Anterior cingulate cortex (tissue), 58 donors: Measurements from ENCODE around the gene PTPRU.
"Not testable (repeated sequence)": the region's sequence is repeated elsewhere in the genome, so short reads cannot be mapped to it uniquely, and the experiment has no call there.

Experiments used
- DNase-seq, 58 donors: peaks; one replicate each; lab custom pipeline; 2025; lab: John Stamatoyannopoulos, UW

Gene PTPRU

GRCh38 chr1:29218223-29218622 is 18.1 kb upstream of the PTPRU start:
- no peak for DNase-seq

- DNase-seq, result no peak
Measured at GRCh38 chr1:29221296-29221695, 15.0 kb upstream of the PTPRU start.

- DNase-seq, result not testable (repeated sequence)
Measured at GRCh38 chr1:29222260-29222659, 14.1 kb upstream of the PTPRU start.

- DNase-seq, result no peak
Measured at GRCh38 chr1:29222686-29223085, 13.6 kb upstream of the PTPRU start.

- DNase-seq, result no peak
Measured at GRCh38 chr1:29223521-29223920, 12.8 kb upstream of the PTPRU start.

- DNase-seq, result no peak
Measured at GRCh38 chr1:29224356-29224837, 11.9 kb upstream of the PTPRU start.

GRCh38 chr1:29225361-29225760 is 11.0 kb upstream of the PTPRU start:
- DNase-seq, result no peak

- no peak for DNase-seq
Measured at GRCh38 chr1:29227511-29227910, 8.8 kb upstream of the PTPRU start.

- no peak for DNase-seq
Measured at GRCh38 chr1:29230204-29230552, 6.1 kb upstream of the PTPRU start.

- DNase-seq, result peak; percentile 64 to 97 (median 90)
Measured at GRCh38 chr1:29230553-29231378, 5.6 kb upstream of the PTPRU start, which contains the start of gene MECR. TSS of gene MECR (minus strand) at chr1:29230934. CDS start at chr1:29230906, 28 bp downstream.

- no peak for DNase-seq
Measured at GRCh38 chr1:29232387-29232786, 3.9 kb upstream of the PTPRU start.

GRCh38 chr1:29233693-29234092 is 2.6 kb upstream of the PTPRU start:
- no peak for DNase-seq

- no peak for DNase-seq
Measured at GRCh38 chr1:29234471-29234870, 1.9 kb upstream of the PTPRU start.

- DNase-seq, result not testable (repeated sequence)
Measured at GRCh38 chr1:29234881-29235280, 1.4 kb upstream of the PTPRU start.

GRCh38 chr1:29236712-29237128 is 398 bp downstream of the PTPRU start:
- no peak for DNase-seq

- DNase-seq, result peak in 1 of 58 donors; percentile 21
Measured at GRCh38 chr1:29237129-29237821, 953 bp downstream of the PTPRU start.

- no peak for DNase-seq
Measured at GRCh38 chr1:29237852-29238619, 1.7 kb downstream of the PTPRU start.

- no peak for DNase-seq
Measured at GRCh38 chr1:29238620-29239002, 2.3 kb downstream of the PTPRU start.

- DNase-seq, result no peak
Measured at GRCh38 chr1:29239142-29239541, 2.8 kb downstream of the PTPRU start.

- no peak for DNase-seq
Measured at GRCh38 chr1:29240400-29240837, 4.1 kb downstream of the PTPRU start.

GRCh38 chr1:29240986-29241385 is 4.7 kb downstream of the PTPRU start:
- DNase-seq, result no peak
